ENCODE results near the gene KRTAP4-6.
"Not testable (repeated sequence)": the region's sequence is repeated elsewhere in the genome, so short reads cannot be mapped to it uniquely, and the experiment has no call there.

DNA sequence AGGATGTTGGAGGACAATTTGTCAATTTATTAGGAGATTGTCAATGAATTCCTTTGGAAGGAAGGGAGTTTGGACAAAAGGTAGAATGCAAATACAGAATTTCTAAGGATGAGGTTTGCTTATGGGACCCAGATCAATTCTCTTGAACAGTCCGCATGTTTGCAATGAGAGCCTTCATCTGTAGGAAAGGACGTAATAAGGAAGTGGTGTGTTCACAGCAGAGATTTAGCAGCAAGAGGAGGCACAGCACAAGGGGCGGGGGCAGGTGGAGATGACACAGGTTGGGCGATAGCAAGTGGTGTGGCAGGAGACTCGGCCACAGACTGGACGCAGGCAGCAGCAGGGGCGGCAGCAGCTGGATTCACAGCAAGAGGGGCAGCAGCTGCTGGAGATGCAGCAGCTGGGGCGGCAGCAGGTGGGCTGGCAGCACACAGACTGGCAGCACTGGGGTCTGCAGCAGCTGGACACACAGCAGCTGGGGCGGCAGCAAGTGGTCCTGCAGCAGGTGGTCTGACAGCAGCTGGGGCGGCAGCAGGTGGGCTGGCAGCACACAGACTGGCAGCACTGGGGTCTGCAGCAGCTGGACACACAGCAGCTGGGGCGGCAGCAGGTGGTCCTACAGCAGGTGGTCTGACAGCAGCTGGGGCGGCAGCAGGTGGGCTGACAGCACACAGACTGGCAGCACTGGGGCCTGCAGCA lies 16.9 kb downstream of the KRTAP4-6 start:
- not testable (repeated sequence) for TF ChIP-seq POLR2A (IDR thresholded peaks at IDR 0.05; ENCODE audit: insufficient read depth in 1 of 2, low read depth in 2 of 2, low read length in 2 of 2); EED (CRISPR knock-in tag; IDR thresholded peaks at IDR 0.05); DNMT1 (CRISPR knock-in tag; IDR thresholded peaks at IDR 0.05)
- TF ChIP-seq, protein P1, sequence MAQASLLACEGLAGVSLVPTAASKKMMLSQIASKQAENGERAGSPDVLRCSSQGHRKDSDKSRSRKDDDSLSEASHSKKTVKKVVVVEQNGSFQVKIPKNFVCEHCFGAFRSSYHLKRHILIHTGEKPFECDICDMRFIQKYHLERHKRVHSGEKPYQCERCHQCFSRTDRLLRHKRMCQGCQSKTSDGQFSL (CRISPR knock-in tag; IDR thresholded peaks at IDR 0.05): not testable (repeated sequence)
- TF ChIP-seq, protein P2, sequence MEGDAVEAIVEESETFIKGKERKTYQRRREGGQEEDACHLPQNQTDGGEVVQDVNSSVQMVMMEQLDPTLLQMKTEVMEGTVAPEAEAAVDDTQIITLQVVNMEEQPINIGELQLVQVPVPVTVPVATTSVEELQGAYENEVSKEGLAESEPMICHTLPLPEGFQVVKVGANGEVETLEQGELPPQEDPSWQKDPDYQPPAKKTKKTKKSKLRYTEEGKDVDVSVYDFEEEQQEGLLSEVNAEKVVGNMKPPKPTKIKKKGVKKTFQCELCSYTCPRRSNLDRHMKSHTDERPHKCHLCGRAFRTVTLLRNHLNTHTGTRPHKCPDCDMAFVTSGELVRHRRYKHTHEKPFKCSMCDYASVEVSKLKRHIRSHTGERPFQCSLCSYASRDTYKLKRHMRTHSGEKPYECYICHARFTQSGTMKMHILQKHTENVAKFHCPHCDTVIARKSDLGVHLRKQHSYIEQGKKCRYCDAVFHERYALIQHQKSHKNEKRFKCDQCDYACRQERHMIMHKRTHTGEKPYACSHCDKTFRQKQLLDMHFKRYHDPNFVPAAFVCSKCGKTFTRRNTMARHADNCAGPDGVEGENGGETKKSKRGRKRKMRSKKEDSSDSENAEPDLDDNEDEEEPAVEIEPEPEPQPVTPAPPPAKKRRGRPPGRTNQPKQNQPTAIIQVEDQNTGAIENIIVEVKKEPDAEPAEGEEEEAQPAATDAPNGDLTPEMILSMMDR (CRISPR knock-in tag; IDR thresholded peaks at IDR 0.05): not testable (repeated sequence)
- TF ChIP-seq, protein P3, sequence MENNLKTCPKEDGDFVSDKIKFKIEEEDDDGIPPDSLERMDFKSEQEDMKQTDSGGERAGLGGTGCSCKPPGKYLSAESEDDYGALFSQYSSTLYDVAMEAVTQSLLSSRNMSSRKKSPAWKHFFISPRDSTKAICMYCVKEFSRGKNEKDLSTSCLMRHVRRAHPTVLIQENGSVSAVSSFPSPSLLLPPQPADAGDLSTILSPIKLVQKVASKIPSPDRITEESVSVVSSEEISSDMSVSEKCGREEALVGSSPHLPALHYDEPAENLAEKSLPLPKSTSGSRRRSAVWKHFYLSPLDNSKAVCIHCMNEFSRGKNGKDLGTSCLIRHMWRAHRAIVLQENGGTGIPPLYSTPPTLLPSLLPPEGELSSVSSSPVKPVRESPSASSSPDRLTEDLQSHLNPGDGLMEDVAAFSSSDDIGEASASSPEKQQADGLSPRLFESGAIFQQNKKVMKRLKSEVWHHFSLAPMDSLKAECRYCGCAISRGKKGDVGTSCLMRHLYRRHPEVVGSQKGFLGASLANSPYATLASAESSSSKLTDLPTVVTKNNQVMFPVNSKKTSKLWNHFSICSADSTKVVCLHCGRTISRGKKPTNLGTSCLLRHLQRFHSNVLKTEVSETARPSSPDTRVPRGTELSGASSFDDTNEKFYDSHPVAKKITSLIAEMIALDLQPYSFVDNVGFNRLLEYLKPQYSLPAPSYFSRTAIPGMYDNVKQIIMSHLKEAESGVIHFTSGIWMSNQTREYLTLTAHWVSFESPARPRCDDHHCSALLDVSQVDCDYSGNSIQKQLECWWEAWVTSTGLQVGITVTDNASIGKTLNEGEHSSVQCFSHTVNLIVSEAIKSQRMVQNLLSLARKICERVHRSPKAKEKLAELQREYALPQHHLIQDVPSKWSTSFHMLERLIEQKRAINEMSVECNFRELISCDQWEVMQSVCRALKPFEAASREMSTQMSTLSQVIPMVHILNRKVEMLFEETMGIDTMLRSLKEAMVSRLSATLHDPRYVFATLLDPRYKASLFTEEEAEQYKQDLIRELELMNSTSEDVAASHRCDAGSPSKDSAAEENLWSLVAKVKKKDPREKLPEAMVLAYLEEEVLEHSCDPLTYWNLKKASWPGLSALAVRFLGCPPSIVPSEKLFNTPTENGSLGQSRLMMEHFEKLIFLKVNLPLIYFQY (CRISPR knock-in tag; IDR thresholded peaks at IDR 0.05; ENCODE audit: borderline replicate concordance): not testable (repeated sequence)
